Smooth muscle cell (in vitro differentiated cells): ENCODE measurements around the gene RRP1. TPM values are rescaled to one million over a fixed set of nuclear protein-coding genes. Genes with fewer than 3 reads are reported as not detected.

ENCODE experiments used
- DNase-seq: peaks from one replicate; lab custom pipeline; 2025; ENCODE audit not compliant: unreplicated experiment; lab: John Stamatoyannopoulos, UW
- H2AFZ ChIP-seq: fragments of 200-600 bp; sonication (generic); 2 replicates; pipeline ENCODE4 v1.6.0; 2016; ENCODE audit warnings: antibody characterized with exemption, low read depth, mild to moderate bottlenecking
- H3F3A ChIP-seq: fragments of 200-600 bp; sonication (generic); 2 replicates; pipeline ENCODE4 v1.6.0; 2017; ENCODE audit warnings: antibody characterized with exemption, low read depth
- H3K27ac ChIP-seq: fragments of 200-600 bp; sonication (generic); 2 replicates; pipeline ENCODE4 v1.5.1; 2016; ENCODE audit warnings: low read depth, mild to moderate bottlenecking
- H3K27me3 ChIP-seq: fragments of 200-600 bp; sonication (generic); 2 replicates; pipeline ENCODE4 v1.6.1; 2016; ENCODE audit warnings: low read depth, mild to moderate bottlenecking
- H3K36me3 ChIP-seq: fragments of 200-600 bp; sonication (generic); 2 replicates; pipeline ENCODE4 v1.5.1; 2016; ENCODE audit warnings: low read depth
- H3K4me1 ChIP-seq: fragments of 200-600 bp; sonication (generic); 2 replicates; pipeline ENCODE4 v1.5.1; 2016; ENCODE audit warnings: low read depth
- H3K4me2 ChIP-seq: fragments of 200-600 bp; sonication (generic); 2 replicates; pipeline ENCODE4 v1.6.0; 2016; ENCODE audit warnings: mild to moderate bottlenecking
- H3K4me3 ChIP-seq: fragments of 200-600 bp; sonication (generic); 2 replicates; pipeline ENCODE4 v1.5.1; 2016; ENCODE audit warnings: mild to moderate bottlenecking
- H3K79me2 ChIP-seq: fragments of 200-600 bp; sonication (generic); 2 replicates; pipeline ENCODE4 v1.6.0; 2016; ENCODE audit warnings: low read depth, mild to moderate bottlenecking
- H3K9ac ChIP-seq: fragments of 200-600 bp; sonication (generic); 2 replicates; pipeline ENCODE4 v1.6.0; 2016; ENCODE audit warnings: low read depth
- H3K9me3 ChIP-seq: fragments of 200-600 bp; sonication (generic); replicated peaks from 2 replicates; pipeline ENCODE4 v1.5.1; 2016; ENCODE audit warnings: low read depth
- H4K20me1 ChIP-seq: fragments of 200-600 bp; sonication (generic); 2 replicates; pipeline ENCODE4 v1.6.0; 2016; ENCODE audit warnings: low read depth
- WGBS: methylation state at CpG from one replicate; pipeline ENCODE4 v1.1.7; 2016; ENCODE audit warnings: low lambda C conversion rate; 5-methylcytosine and 5-hydroxymethylcytosine counted together
- polyA plus RNA-seq: library from polyadenylated mRNA; unstranded; fragments of >200 nt; fragmentation: Nextera tagmentation; extraction: Ambion mirVana; gene quantifications from 2 replicates; pipeline ENCODE4 v1.2.1, GENCODE V29; 2016
- total RNA-seq: library from RNA; depleted of rRNA; stranded (reverse); fragments of >200 nt; gene quantifications from 2 replicates; pipeline ENCODE4 v1.2.3, GENCODE V29; 2014
- TF ChIP-seq, protein P1 (sequence below): fragments of 200-600 bp; sonication (generic); IDR thresholded peaks from 2 replicates; pipeline ENCODE4 v1.5.1; 2017; ENCODE audit warnings: borderline replicate concordance, mild to moderate bottlenecking, antibody characterized with exemption; ENCODE audit not compliant: insufficient read depth, poor library complexity, severe bottlenecking

The RRP1 gene
- total and polyA plus RNA-seq, 2 experiments from 2014 or later: 11.3 to 17.5 TPM

DNA sequence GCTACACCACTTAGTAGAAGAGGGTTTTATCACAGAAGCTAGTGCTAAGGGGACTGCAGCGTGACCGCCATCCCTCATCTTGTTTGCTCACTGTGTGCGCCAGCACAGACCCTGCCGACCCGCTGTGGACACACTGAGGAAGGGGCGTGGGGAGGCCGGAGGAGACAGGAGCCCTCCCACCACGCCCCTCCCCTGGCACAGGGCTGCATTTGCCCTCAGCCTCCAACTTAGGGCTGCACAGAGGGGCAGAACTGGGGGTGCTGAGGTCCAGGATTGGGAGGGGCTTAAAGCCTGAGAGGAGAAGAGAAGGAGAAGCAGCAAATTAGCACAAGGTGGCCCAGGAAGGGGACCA, 37.2 kb downstream of the RRP1 start:
- Histone ChIP-seq H3K36me3 (no peaks in the 10 kb centered on the region), H3K4me2 (no peak overlapping the region), H3K9ac (no peak overlapping the region), H3K27ac (no peak overlapping the region), H3F3A (peaks cover 3% of the 10 kb centered on the region), H3K79me2 (no peaks in the 10 kb centered on the region), H2AFZ (no peak overlapping the region), H3K27me3 (no peaks in the 10 kb centered on the region), H4K20me1 (no peaks in the 10 kb centered on the region), H3K4me1 (no peaks in the 10 kb centered on the region), H3K4me3 (no peak overlapping the region), H3K9me3 (no peaks in the 10 kb centered on the region)
- DNase-seq: no peak
- TF ChIP-seq, protein P1, sequence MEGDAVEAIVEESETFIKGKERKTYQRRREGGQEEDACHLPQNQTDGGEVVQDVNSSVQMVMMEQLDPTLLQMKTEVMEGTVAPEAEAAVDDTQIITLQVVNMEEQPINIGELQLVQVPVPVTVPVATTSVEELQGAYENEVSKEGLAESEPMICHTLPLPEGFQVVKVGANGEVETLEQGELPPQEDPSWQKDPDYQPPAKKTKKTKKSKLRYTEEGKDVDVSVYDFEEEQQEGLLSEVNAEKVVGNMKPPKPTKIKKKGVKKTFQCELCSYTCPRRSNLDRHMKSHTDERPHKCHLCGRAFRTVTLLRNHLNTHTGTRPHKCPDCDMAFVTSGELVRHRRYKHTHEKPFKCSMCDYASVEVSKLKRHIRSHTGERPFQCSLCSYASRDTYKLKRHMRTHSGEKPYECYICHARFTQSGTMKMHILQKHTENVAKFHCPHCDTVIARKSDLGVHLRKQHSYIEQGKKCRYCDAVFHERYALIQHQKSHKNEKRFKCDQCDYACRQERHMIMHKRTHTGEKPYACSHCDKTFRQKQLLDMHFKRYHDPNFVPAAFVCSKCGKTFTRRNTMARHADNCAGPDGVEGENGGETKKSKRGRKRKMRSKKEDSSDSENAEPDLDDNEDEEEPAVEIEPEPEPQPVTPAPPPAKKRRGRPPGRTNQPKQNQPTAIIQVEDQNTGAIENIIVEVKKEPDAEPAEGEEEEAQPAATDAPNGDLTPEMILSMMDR: no peak
- WGBS: 98% methylated on average over 8 of the region's 8 CpGs

DNA sequence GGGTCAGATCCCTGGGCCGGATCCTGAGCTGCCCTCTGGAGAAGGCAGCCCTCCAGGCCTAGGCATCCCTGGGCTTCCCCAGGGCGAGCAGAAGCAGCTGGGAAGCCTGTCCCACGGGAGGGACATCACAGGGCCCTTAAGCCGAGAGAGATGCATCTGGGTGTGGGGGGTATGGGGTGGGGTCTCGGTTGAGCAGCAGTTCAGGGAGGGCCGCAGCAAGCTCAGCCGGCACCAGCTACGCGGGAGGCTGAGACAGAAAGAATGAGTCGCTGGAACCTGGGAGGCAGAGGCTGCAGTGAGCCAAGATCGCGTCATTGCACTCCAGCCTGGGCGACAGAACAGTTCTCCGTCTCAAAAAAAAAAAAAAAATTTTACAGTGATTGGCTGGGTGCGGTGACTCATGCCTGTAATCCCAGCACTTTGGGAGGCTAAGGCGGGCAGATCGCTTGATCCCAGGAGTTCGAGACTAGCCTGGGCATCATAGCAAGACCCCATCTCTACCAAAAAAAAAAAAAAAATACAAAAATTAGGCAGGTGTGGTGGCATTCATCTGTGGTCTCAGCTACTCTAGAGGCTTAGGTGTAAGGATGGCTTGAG, 37.7 kb downstream of the RRP1 start:
- Histone ChIP-seq H3K4me2 (no peak overlapping the region), H3K27ac (no peak overlapping the region), H3K4me3 (no peak overlapping the region), H3F3A (peaks cover 3% of the 10 kb centered on the region), H3K36me3 (no peaks in the 10 kb centered on the region), H3K79me2 (no peaks in the 10 kb centered on the region), H3K9ac (no peak overlapping the region), H3K27me3 (no peaks in the 10 kb centered on the region), H3K9me3 (no peaks in the 10 kb centered on the region), H3K4me1 (no peaks in the 10 kb centered on the region), H2AFZ (no peak overlapping the region), H4K20me1 (no peaks in the 10 kb centered on the region)
- 45% methylated on average over 17 of the region's 18 CpGs for WGBS
- no peak for DNase-seq
- TF ChIP-seq, protein P1: no peak

DNA sequence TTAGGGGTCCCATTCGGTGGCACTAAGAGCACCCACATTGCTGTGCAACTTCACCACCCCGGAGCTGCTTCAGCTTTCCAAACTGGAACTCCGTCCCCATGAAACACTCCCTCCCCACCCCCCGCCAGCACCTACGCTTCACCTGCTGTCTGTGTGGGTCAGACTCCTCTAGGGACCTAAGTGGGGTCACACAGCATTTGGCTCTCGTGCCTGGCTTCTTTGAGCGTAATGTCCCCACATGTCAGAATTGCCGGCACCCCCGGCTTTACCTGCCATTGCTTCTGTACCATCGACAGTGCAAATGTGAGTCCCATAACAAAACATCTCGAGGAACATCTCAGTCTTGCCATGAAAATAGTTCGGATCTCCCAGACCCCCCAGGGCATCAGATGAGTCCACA, 39.8 kb downstream of the RRP1 start:
- no peaks in the 10 kb centered on the region for H3K79me2 ChIP-seq
- no peak overlapping the region for H3K27ac ChIP-seq
- DNase-seq: no peak
- no peaks in the 10 kb centered on the region for H3K9me3 ChIP-seq
- no peak overlapping the region for H2AFZ ChIP-seq
- no peaks in the 10 kb centered on the region for H4K20me1 ChIP-seq
- H3K4me3 ChIP-seq: no peak overlapping the region
- WGBS: 93% methylated on average over 12 of the region's 12 CpGs
- no peak overlapping the region for H3K4me2 ChIP-seq
- no peaks in the 10 kb centered on the region for H3K4me1 ChIP-seq
- TF ChIP-seq, protein P1: no peak
- peaks cover 3% of the 10 kb centered on the region for H3F3A ChIP-seq
- H3K36me3 ChIP-seq: no peaks in the 10 kb centered on the region
- no peaks in the 10 kb centered on the region for H3K27me3 ChIP-seq
- H3K9ac ChIP-seq: no peak overlapping the region

DNA sequence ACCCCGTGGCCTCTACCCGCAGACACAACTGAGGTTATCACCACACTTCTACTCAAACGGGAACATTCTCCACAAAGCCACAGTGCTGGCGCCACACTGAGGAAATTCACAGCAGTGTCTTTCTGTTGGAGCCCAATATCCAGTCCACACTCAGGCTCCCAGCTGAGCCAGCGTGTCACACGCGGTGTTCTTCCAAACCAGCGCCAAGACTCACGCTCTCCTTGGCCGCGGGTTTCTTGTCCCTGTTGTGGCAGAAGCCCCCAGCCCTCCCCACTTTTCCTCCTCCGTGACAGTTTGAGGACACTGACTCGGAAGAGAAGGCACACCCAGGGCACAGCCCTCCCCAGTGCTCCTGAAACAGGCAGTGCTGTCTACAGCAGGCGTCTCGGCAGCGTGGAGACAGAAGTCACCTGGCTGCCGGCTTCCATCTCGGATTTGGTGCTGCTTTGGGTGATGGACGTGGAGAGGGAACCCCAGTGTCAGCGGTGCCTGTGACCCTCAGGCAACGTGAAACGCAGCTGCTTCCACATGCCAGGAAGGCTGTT, 40.3 kb downstream of the RRP1 start:
- Histone ChIP-seq H3K4me1 (no peaks in the 10 kb centered on the region), H3K9ac (no peak overlapping the region), H4K20me1 (no peaks in the 10 kb centered on the region), H3K4me2 (no peak overlapping the region), H3K27me3 (no peaks in the 10 kb centered on the region), H3K27ac (no peak overlapping the region), H3K79me2 (no peaks in the 10 kb centered on the region), H3K9me3 (no peaks in the 10 kb centered on the region), H3K36me3 (no peaks in the 10 kb centered on the region), H2AFZ (no peak overlapping the region), H3F3A (peaks cover 3% of the 10 kb centered on the region), H3K4me3 (no peak overlapping the region)
- no peak for DNase-seq
- WGBS: 83% methylated on average over 22 of the region's 22 CpGs
- TF ChIP-seq, protein P1: no peak
